ENCODE data around the gene RBM4. TPM values are rescaled to one million over a fixed set of nuclear protein-coding genes. Genes with fewer than 3 reads are reported as not detected.

RBM4 gene
- total RNA-seq, 1 experiment from 2014 or later, result 94.4 TPM

DNA sequence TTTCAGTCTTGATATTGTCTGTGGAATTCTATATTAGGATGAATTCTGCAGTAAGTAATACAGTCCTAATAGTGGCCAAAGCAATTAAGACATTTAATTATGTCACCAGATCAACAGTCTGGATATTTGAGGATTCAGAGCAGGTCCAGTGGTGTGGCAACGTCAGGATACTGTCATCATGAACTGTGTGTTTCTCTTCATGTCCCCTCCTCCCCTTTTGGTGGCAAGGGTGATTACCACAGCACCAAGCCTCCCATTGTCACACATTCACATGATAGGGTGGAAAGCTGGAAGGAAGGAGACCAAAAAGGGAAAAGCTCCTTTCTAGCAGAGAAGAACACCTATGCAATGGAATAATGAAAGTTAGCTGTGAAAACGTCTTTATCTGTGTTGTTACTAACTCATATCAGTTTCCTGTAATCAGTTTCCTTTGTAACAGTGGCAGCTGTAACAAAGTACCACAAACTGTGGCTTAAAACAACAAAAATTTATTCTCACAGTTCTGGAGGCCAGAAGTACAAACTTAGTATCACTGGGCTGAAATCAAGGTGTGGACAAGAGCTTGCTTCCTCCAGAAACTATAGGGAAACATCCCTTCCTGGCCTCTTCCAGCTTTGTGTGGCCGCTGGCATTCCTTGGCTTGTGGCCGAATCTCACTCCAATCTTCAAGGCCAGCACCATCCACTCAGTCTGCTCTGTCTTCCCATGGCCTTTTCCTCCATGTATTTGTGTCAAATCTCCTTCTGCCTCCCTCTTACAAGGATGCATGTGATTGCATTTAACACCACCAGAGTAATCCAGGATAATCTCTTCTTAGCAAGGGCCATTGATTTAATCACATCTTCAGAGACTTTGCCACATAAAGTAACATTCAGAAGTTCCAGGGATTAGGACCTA, 28.5 kb upstream of the RBM4 start:
- ATAC-seq, result no peak
- Histone ChIP-seq H3K9me2 (ENCODE audit: insufficient read depth) (no peaks in the 10 kb centered on the region), H4K20me1 (ENCODE audit: insufficient read depth) (no peaks in the 10 kb centered on the region), H3K36me3 (ENCODE audit: control insufficient read depth in 1 of 2, insufficient read depth in 2 of 2, low read length in 2 of 2) (no peaks in the 10 kb centered on the region; a peak in 2 of 4 replicates), H3K9ac (ENCODE audit: low read length) (no peak overlapping the region), H3K4me1 (ENCODE audit: control insufficient read depth in 1 of 2, insufficient read depth in 2 of 2, low read length in 2 of 2) (peaks cover 6 to 23% of the 10 kb centered on the region in 2 experiments; a peak in 3 of 4 replicates), H3K27ac (ENCODE audit: low read depth, low read length) (no peak overlapping the region), H2AFZ (ENCODE audit: low read depth, low read length, poor library complexity, severe bottlenecking) (no peak overlapping the region), H3K9me3 (ENCODE audit: control insufficient read depth in 1 of 2, insufficient read depth in 1 of 2, low read depth in 1 of 2, low read length in 2 of 2) (no peaks in the 10 kb centered on the region), H3K4me3 (replicated peaks in 1 of 2; ENCODE audit: low read depth in 1 of 2, low read length in 2 of 2) (no peak overlapping the region), H3K27me3 (ENCODE audit: insufficient read depth, low read length) (no peaks in the 10 kb centered on the region), H3K4me2 (ENCODE audit: low read length) (no peak overlapping the region), H3K79me2 (ENCODE audit: insufficient read depth, low read length) (no peaks in the 10 kb centered on the region; the same call in 1 of the 2 replicates)
- intact Hi-C loops (cut with micrococcal nuclease), result no loop called here
- ChIA-PET POLR2A (interaction anchor here (1.4 kb wide), 1 partner anchor 17 kb away, joined by 4 read pairs; the partner anchor contains the start of gene CCDC87), RAD21 (ENCODE audit: low non-redundant PET in 1 of 2, low total read pairs in 2 of 2, uncharacterized antibody in 2 of 2, unreplicated experiment in 2 of 2) (no interaction called here), CTCF (no interaction called here)
- no peak for TF ChIP-seq POLR2AphosphoS5 (IDR thresholded peaks at IDR 0.05; ENCODE audit: low read depth, low read length)
- TF ChIP-seq CBX3 (IDR thresholded peaks at IDR 0.05; ENCODE audit: low read depth), result no peak
- TF ChIP-seq CEBPB (IDR thresholded peaks at IDR 0.05; ENCODE audit: low read depth), result no peak
- TF ChIP-seq, protein P1, sequence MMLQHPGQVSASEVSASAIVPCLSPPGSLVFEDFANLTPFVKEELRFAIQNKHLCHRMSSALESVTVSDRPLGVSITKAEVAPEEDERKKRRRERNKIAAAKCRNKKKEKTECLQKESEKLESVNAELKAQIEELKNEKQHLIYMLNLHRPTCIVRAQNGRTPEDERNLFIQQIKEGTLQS (IDR thresholded peaks at IDR 0.05), result no peak
- TF ChIP-seq, protein P2, sequence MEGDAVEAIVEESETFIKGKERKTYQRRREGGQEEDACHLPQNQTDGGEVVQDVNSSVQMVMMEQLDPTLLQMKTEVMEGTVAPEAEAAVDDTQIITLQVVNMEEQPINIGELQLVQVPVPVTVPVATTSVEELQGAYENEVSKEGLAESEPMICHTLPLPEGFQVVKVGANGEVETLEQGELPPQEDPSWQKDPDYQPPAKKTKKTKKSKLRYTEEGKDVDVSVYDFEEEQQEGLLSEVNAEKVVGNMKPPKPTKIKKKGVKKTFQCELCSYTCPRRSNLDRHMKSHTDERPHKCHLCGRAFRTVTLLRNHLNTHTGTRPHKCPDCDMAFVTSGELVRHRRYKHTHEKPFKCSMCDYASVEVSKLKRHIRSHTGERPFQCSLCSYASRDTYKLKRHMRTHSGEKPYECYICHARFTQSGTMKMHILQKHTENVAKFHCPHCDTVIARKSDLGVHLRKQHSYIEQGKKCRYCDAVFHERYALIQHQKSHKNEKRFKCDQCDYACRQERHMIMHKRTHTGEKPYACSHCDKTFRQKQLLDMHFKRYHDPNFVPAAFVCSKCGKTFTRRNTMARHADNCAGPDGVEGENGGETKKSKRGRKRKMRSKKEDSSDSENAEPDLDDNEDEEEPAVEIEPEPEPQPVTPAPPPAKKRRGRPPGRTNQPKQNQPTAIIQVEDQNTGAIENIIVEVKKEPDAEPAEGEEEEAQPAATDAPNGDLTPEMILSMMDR (IDR thresholded peaks at IDR 0.05 in 2 of 3, conservative IDR thresholded peaks at IDR 0.05 in 1 of 3; ENCODE audit: borderline replicate concordance in 1 of 3, insufficient read depth in 1 of 3, low read depth in 2 of 3, low read length in 2 of 3), result no peak
- no peak for TF ChIP-seq EZH2 (IDR thresholded peaks at IDR 0.05)
- no peak for TF ChIP-seq SIN3A (IDR thresholded peaks at IDR 0.05; ENCODE audit: low read depth)
- TF ChIP-seq, protein P3, sequence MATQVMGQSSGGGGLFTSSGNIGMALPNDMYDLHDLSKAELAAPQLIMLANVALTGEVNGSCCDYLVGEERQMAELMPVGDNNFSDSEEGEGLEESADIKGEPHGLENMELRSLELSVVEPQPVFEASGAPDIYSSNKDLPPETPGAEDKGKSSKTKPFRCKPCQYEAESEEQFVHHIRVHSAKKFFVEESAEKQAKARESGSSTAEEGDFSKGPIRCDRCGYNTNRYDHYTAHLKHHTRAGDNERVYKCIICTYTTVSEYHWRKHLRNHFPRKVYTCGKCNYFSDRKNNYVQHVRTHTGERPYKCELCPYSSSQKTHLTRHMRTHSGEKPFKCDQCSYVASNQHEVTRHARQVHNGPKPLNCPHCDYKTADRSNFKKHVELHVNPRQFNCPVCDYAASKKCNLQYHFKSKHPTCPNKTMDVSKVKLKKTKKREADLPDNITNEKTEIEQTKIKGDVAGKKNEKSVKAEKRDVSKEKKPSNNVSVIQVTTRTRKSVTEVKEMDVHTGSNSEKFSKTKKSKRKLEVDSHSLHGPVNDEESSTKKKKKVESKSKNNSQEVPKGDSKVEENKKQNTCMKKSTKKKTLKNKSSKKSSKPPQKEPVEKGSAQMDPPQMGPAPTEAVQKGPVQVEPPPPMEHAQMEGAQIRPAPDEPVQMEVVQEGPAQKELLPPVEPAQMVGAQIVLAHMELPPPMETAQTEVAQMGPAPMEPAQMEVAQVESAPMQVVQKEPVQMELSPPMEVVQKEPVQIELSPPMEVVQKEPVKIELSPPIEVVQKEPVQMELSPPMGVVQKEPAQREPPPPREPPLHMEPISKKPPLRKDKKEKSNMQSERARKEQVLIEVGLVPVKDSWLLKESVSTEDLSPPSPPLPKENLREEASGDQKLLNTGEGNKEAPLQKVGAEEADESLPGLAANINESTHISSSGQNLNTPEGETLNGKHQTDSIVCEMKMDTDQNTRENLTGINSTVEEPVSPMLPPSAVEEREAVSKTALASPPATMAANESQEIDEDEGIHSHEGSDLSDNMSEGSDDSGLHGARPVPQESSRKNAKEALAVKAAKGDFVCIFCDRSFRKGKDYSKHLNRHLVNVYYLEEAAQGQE (IDR thresholded peaks at IDR 0.05; ENCODE audit: low read depth), result no peak
- DNase-seq (ENCODE audit: low read depth, low spot score), result no peak
- TSS peak; percentile 16 for BruUV-seq (replicated peaks)
